Adrenal gland (tissue), 5 donors: ENCODE results near the gene MOCS3.

Experiments
- POLR2A ChIP-seq, 2 donors: fragments of 450-650 bp; IDR thresholded peaks; one replicate each; pipeline ENCODE4 v1.6.1; 2017; ENCODE audit warnings: antibody characterized with exemption in 2 of 2, mild to moderate bottlenecking in 2 of 2, moderate library complexity in 1 of 2
- TF ChIP-seq, protein P1 (sequence below), 6 experiments: fragments of 450-650 bp in 4 of 6; fragments of 200-600 bp in 2 of 6; sonication (generic) in 1 of 6; IDR thresholded peaks; 1 replicate in 5 of 6; 2 replicates in 1 of 6; pipeline versions ENCODE4 v1.5.1 to v1.8.0; 2016 to 2021; ENCODE audit warnings: antibody characterized with exemption in 6 of 6, mild to moderate bottlenecking in 2 of 6, moderate library complexity in 1 of 6
- donor health status: DM: no; HTN: no; CAD: no.

DNA sequence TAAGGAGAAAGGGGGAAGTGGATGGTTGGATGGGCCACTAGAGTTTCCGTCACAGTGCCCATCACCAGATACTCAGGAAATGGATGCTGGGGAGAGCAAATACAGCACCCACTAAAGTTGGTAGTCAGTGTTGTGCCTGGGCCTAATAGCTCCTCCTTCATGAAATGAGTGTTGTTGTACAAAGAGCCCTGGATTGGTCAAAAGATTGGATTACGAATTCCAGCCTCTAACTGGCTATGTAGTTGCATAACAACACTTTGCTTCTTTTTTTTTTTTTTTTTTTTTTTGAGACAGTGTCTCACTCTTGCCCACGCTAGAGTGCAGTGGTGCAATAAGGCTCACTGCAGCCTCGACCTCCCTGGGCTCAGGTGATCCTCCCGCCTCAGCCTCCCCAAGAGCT is 36.9 kb downstream of the MOCS3 start:
- no peak for TF ChIP-seq POLR2A (IDR thresholded peaks at IDR 0.05)
- TF ChIP-seq, protein P1, sequence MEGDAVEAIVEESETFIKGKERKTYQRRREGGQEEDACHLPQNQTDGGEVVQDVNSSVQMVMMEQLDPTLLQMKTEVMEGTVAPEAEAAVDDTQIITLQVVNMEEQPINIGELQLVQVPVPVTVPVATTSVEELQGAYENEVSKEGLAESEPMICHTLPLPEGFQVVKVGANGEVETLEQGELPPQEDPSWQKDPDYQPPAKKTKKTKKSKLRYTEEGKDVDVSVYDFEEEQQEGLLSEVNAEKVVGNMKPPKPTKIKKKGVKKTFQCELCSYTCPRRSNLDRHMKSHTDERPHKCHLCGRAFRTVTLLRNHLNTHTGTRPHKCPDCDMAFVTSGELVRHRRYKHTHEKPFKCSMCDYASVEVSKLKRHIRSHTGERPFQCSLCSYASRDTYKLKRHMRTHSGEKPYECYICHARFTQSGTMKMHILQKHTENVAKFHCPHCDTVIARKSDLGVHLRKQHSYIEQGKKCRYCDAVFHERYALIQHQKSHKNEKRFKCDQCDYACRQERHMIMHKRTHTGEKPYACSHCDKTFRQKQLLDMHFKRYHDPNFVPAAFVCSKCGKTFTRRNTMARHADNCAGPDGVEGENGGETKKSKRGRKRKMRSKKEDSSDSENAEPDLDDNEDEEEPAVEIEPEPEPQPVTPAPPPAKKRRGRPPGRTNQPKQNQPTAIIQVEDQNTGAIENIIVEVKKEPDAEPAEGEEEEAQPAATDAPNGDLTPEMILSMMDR (IDR thresholded peaks at IDR 0.05): no peak
